ENCODE measurements around the gene ANKRD55.
"Not testable (repeated sequence)": the region's sequence is repeated elsewhere in the genome, so short reads cannot be mapped to it uniquely, and the experiment has no call there.

Gene ANKRD55

GRCh38 chr5:56264417-56265025 is 31.4 kb upstream of the ANKRD55 start:
- Mint-ChIP-seq H3K4me3 (no peak overlapping the region), H3K27me3 (no peaks in the 10 kb centered on the region), H3K27ac (no peak overlapping the region), H3K9me3 (no peaks in the 10 kb centered on the region), H3K36me3 (ENCODE audit: low read depth) (no peaks in the 10 kb centered on the region), H3K4me1 (peaks cover 2% of the 10 kb centered on the region)
- peak; percentile 20 for DNase-seq
- ATAC-seq, result peak; percentile 54

- Mint-ChIP-seq H3K27ac (no peak overlapping the region), H3K36me3 (ENCODE audit: low read depth) (no peaks in the 10 kb centered on the region), H3K4me1 (no peaks in the 10 kb centered on the region), H3K4me3 (no peak overlapping the region), H3K27me3 (no peaks in the 10 kb centered on the region), H3K9me3 (no peaks in the 10 kb centered on the region)
- no peak for ATAC-seq
- no peak for DNase-seq
Measured at GRCh38 chr5:56262279-56262678, 29.1 kb upstream of the ANKRD55 start.

GRCh38 chr5:56259002-56259511 is 25.9 kb upstream of the ANKRD55 start:
- peak; percentile 80 for ATAC-seq
- H3K27me3 Mint-ChIP-seq, result no peaks in the 10 kb centered on the region
- H3K4me1 Mint-ChIP-seq, result no peaks in the 10 kb centered on the region
- H3K4me3 Mint-ChIP-seq, result no peak overlapping the region
- no peaks in the 10 kb centered on the region for H3K36me3 Mint-ChIP-seq (ENCODE audit: low read depth)
- no peaks in the 10 kb centered on the region for H3K9me3 Mint-ChIP-seq
- no peak for DNase-seq
- no peak overlapping the region for H3K27ac Mint-ChIP-seq

GRCh38 chr5:56257763-56258529 is 24.8 kb upstream of the ANKRD55 start:
- not testable (repeated sequence) for H3K36me3 Mint-ChIP-seq (ENCODE audit: low read depth); DNase-seq; H3K9me3 Mint-ChIP-seq; ATAC-seq; H3K4me1 Mint-ChIP-seq; H3K4me3 Mint-ChIP-seq; H3K27ac Mint-ChIP-seq; H3K27me3 Mint-ChIP-seq

- no peak overlapping the region for H3K27ac Mint-ChIP-seq
- no peak overlapping the region for H3K4me3 Mint-ChIP-seq
- no peaks in the 10 kb centered on the region for H3K9me3 Mint-ChIP-seq
- H3K36me3 Mint-ChIP-seq (ENCODE audit: low read depth), result no peaks in the 10 kb centered on the region
- ATAC-seq, result no peak
- no peak for DNase-seq
- H3K4me1 Mint-ChIP-seq, result no peaks in the 10 kb centered on the region
- no peaks in the 10 kb centered on the region for H3K27me3 Mint-ChIP-seq
Measured at GRCh38 chr5:56257010-56257409, 23.9 kb upstream of the ANKRD55 start.

GRCh38 chr5:56255502-56255901 is 22.4 kb upstream of the ANKRD55 start:
- ATAC-seq (no peak), DNase-seq (no peak)
- Mint-ChIP-seq H3K27me3 (no peaks in the 10 kb centered on the region), H3K27ac (no peak overlapping the region), H3K36me3 (ENCODE audit: low read depth) (no peaks in the 10 kb centered on the region), H3K4me1 (no peaks in the 10 kb centered on the region), H3K9me3 (no peaks in the 10 kb centered on the region), H3K4me3 (no peak overlapping the region)

- Mint-ChIP-seq H3K4me3 (no peak overlapping the region), H3K9me3 (peaks cover 4% of the 10 kb centered on the region), H3K27me3 (no peaks in the 10 kb centered on the region), H3K36me3 (ENCODE audit: low read depth) (no peaks in the 10 kb centered on the region), H3K4me1 (no peaks in the 10 kb centered on the region), H3K27ac (no peak overlapping the region)
- no peak for DNase-seq
- ATAC-seq, result no peak
Measured at GRCh38 chr5:56253924-56254323, 20.8 kb upstream of the ANKRD55 start.

GRCh38 chr5:56253126-56253525 is 20.0 kb upstream of the ANKRD55 start:
- no peak for ATAC-seq
- Mint-ChIP-seq H3K4me1 (no peaks in the 10 kb centered on the region), H3K4me3 (no peak overlapping the region), H3K36me3 (ENCODE audit: low read depth) (no peaks in the 10 kb centered on the region), H3K9me3 (peaks cover 4% of the 10 kb centered on the region), H3K27me3 (no peaks in the 10 kb centered on the region), H3K27ac (no peak overlapping the region)
- DNase-seq, result no peak

GRCh38 chr5:56251918-56252553 is 18.9 kb upstream of the ANKRD55 start:
- ATAC-seq, result no peak
- H3K4me1 Mint-ChIP-seq, result no peaks in the 10 kb centered on the region
- H3K27ac Mint-ChIP-seq, result no peak overlapping the region
- H3K36me3 Mint-ChIP-seq (ENCODE audit: low read depth), result no peaks in the 10 kb centered on the region
- no peak overlapping the region for H3K4me3 Mint-ChIP-seq
- no peak for DNase-seq
- peaks cover 4% of the 10 kb centered on the region for H3K9me3 Mint-ChIP-seq
- peaks cover 3% of the 10 kb centered on the region for H3K27me3 Mint-ChIP-seq

- Mint-ChIP-seq H3K4me1 (no peaks in the 10 kb centered on the region), H3K27me3 (peaks cover 3% of the 10 kb centered on the region), H3K27ac (no peak overlapping the region), H3K9me3 (peaks cover 4% of the 10 kb centered on the region), H3K36me3 (ENCODE audit: low read depth) (no peaks in the 10 kb centered on the region), H3K4me3 (no peak overlapping the region)
- ATAC-seq (no peak), DNase-seq (no peak)
Measured at GRCh38 chr5:56251440-56251839, 18.3 kb upstream of the ANKRD55 start.

- Mint-ChIP-seq H3K4me1 (no peaks in the 10 kb centered on the region), H3K4me3 (no peak overlapping the region), H3K27ac (no peak overlapping the region), H3K36me3 (ENCODE audit: low read depth) (no peaks in the 10 kb centered on the region), H3K27me3 (peaks cover 3% of the 10 kb centered on the region), H3K9me3 (peaks cover 4% of the 10 kb centered on the region)
- ATAC-seq (no peak), DNase-seq (no peak)
Measured at GRCh38 chr5:56250011-56250410, 16.9 kb upstream of the ANKRD55 start.

GRCh38 chr5:56249085-56249484 is 16.0 kb upstream of the ANKRD55 start:
- H3K4me1 Mint-ChIP-seq; H3K36me3 Mint-ChIP-seq (ENCODE audit: low read depth); H3K9me3 Mint-ChIP-seq; H3K27ac Mint-ChIP-seq; DNase-seq; H3K4me3 Mint-ChIP-seq; H3K27me3 Mint-ChIP-seq; ATAC-seq: not testable (repeated sequence)

- no peaks in the 10 kb centered on the region for H3K4me1 Mint-ChIP-seq
- no peak overlapping the region for H3K4me3 Mint-ChIP-seq
- peaks cover 3% of the 10 kb centered on the region for H3K36me3 Mint-ChIP-seq (ENCODE audit: low read depth)
- DNase-seq (no peak), ATAC-seq (no peak)
- peaks cover 3% of the 10 kb centered on the region for H3K27me3 Mint-ChIP-seq
- H3K9me3 Mint-ChIP-seq, result peaks cover 4% of the 10 kb centered on the region
- H3K27ac Mint-ChIP-seq, result no peak overlapping the region
Measured at GRCh38 chr5:56247592-56247991, 14.5 kb upstream of the ANKRD55 start.

GRCh38 chr5:56246769-56247168 is 13.6 kb upstream of the ANKRD55 start:
- DNase-seq (no peak), ATAC-seq (no peak)
- H3K36me3 Mint-ChIP-seq (ENCODE audit: low read depth), result peaks cover 3% of the 10 kb centered on the region
- no peak overlapping the region for H3K4me3 Mint-ChIP-seq
- H3K9me3 Mint-ChIP-seq, result peaks cover 5% of the 10 kb centered on the region
- H3K27me3 Mint-ChIP-seq, result peaks cover 3% of the 10 kb centered on the region
- no peaks in the 10 kb centered on the region for H3K4me1 Mint-ChIP-seq
- H3K27ac Mint-ChIP-seq, result no peak overlapping the region

- Mint-ChIP-seq H3K27ac (no peak overlapping the region), H3K9me3 (peaks cover 12% of the 10 kb centered on the region), H3K27me3 (peaks cover 3% of the 10 kb centered on the region), H3K36me3 (ENCODE audit: low read depth) (peaks cover 4% of the 10 kb centered on the region), H3K4me3 (no peak overlapping the region), H3K4me1 (no peaks in the 10 kb centered on the region)
- no peak for DNase-seq
- ATAC-seq, result no peak
Measured at GRCh38 chr5:56245481-56245880, 12.4 kb upstream of the ANKRD55 start.
